ENCODE measurements around the gene INSM2.

DNA sequence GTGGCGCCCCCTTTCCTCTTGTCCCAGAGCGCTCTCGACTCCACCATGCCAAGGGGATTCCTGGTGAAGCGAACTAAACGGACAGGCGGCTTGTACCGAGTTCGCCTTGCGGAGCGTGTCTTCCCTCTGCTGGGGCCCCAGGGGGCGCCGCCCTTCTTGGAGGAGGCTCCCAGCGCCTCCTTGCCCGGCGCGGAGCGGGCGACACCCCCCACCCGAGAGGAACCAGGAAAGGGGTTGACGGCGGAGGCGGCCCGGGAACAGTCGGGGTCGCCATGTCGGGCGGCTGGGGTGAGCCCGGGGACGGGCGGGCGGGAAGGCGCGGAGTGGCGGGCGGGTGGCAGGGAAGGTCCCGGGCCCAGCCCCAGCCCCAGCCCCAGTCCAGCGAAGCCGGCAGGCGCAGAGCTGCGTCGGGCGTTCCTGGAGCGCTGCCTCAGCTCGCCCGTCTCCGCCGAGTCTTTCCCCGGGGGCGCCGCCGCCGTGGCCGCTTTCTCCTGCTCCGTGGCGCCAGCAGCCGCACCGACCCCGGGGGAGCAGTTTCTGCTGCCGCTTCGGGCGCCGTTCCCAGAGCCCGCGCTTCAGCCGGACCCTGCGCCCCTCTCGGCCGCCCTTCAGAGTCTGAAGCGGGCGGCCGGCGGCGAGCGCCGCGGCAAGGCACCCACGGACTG lies 376 bp downstream of the INSM2 start:
- TF ChIP-seq EZH2 (IDR thresholded peaks at IDR 0.05): no peak
- TF ChIP-seq POLR2AphosphoS5 (IDR thresholded peaks at IDR 0.05; ENCODE audit: borderline replicate concordance, low read depth, low read length): no peak
- no peak for TF ChIP-seq FOXP2 (optimal IDR thresholded peaks at IDR 0.05; ENCODE audit: control extremely low read depth, extremely low read length, insufficient read depth)
